Stimulated activated CD4-positive, alpha-beta T cell treated with anti-CD3 and anti-CD28 coated beads, TNF-alpha, amount 100 ng/mL, for 1 hour (primary cell): ENCODE results near the gene RNF19B.
A peak's percentile ranks its signal among the peaks of the same experiment; 100 is the strongest.
"Not testable (repeated sequence)": the region's sequence is repeated elsewhere in the genome, so short reads cannot be mapped to it uniquely, and the experiment has no call there.

Source experiments
- DNase-seq, 3 donors: peaks; one replicate each; pipeline ENCODE4 v3.0.0-alpha.2; 2020; ENCODE audit warnings: low read depth in 3 of 3, low spot score in 1 of 3

RNF19B gene

GRCh38 chr1:32992489-32993323 lies 28.1 kb upstream of the RNF19B start:
- no peak for DNase-seq

- DNase-seq, result no peak
Observed at GRCh38 chr1:32991819-32992488, 27.3 kb upstream of the RNF19B start.

GRCh38 chr1:32991386-32991785 lies 26.8 kb upstream of the RNF19B start:
- no peak for DNase-seq

GRCh38 chr1:32990887-32991286 lies 26.3 kb upstream of the RNF19B start:
- no peak for DNase-seq

GRCh38 chr1:32989160-32990050 lies 24.8 kb upstream of the RNF19B start:
- no peak for DNase-seq

GRCh38 chr1:32988665-32989064 lies 24.1 kb upstream of the RNF19B start:
- DNase-seq, result no peak

GRCh38 chr1:32985226-32985625 lies 20.6 kb upstream of the RNF19B start:
- DNase-seq, result no peak

GRCh38 chr1:32984455-32985171 lies 20.0 kb upstream of the RNF19B start:
- DNase-seq, result no peak

GRCh38 chr1:32984090-32984454 lies 19.5 kb upstream of the RNF19B start:
- no peak for DNase-seq

- no peak for DNase-seq
Observed at GRCh38 chr1:32983020-32983419, 18.4 kb upstream of the RNF19B start.

GRCh38 chr1:32981003-32981901 lies 16.6 kb upstream of the RNF19B start:
- peak in 2 of 3 donors; percentile 30 to 36 for DNase-seq

- no peak for DNase-seq
Observed at GRCh38 chr1:32980080-32980479, 15.5 kb upstream of the RNF19B start.

GRCh38 chr1:32978854-32979253 lies 14.2 kb upstream of the RNF19B start:
- DNase-seq, result no peak

GRCh38 chr1:32977546-32978087 lies 13.0 kb upstream of the RNF19B start:
- no peak for DNase-seq

- DNase-seq, result not testable (repeated sequence)
Observed at GRCh38 chr1:32975055-32975454, 10.4 kb upstream of the RNF19B start.

GRCh38 chr1:32973458-32973857 lies 8.8 kb upstream of the RNF19B start:
- DNase-seq, result not testable (repeated sequence)

GRCh38 chr1:32972814-32973428 lies 8.3 kb upstream of the RNF19B start:
- DNase-seq, result no peak

- DNase-seq, result no peak
Observed at GRCh38 chr1:32971576-32971975, 7.0 kb upstream of the RNF19B start.

- no peak for DNase-seq
Observed at GRCh38 chr1:32971156-32971555, 6.5 kb upstream of the RNF19B start.
